HepG2 (cell line): ENCODE results near the gene MDP1. TPM values are rescaled to one million over a fixed set of nuclear protein-coding genes. Genes with fewer than 3 reads are reported as not detected.

Experiments used
- CHCHD3 ChIP-seq: sonication (generic); formaldehyde crosslinking; IDR thresholded peaks from 2 replicates; pipeline ENCODE4 v1.8.0; 2022; ENCODE audit warnings: mild to moderate bottlenecking, missing genetic modification reagents, moderate library complexity
- EHMT2 ChIP-seq: fragments of 200-600 bp; sonication (generic); IDR thresholded peaks from 2 replicates; pipeline ENCODE4 v1.7.0; 2017; ENCODE audit warnings: antibody characterized with exemption, low read depth, low read length, borderline replicate concordance
- KDM3A ChIP-seq: IDR thresholded peaks from 2 replicates; pipeline ENCODE4 v1.6.1; 2018; ENCODE audit warnings: low read depth, missing compliant biosample characterization
- MIER2 ChIP-seq: IDR thresholded peaks from 2 replicates; pipeline ENCODE4 v1.6.1; 2016; ENCODE audit warnings: missing biosample characterization, missing genetic modification reagents
- NBN ChIP-seq: fragments of 450-650 bp; conservative IDR thresholded peaks from 2 replicates; pipeline ENCODE4 v1.6.1; 2017
- NFKBIZ ChIP-seq: IDR thresholded peaks from 2 replicates; pipeline ENCODE4 v1.6.1; 2018; ENCODE audit warnings: missing genetic modification reagents, missing compliant biosample characterization
- PAF1 ChIP-seq: IDR thresholded peaks from 2 replicates; pipeline ENCODE4 v1.6.1; 2016; ENCODE audit warnings: missing genetic modification reagents, missing compliant biosample characterization
- RARG ChIP-seq: sonication (generic); formaldehyde crosslinking; IDR thresholded peaks from 2 replicates; pipeline ENCODE4 v1.4.0; 2020; ENCODE audit warnings: low read depth, mild to moderate bottlenecking, missing genetic modification reagents
- SCMH1 ChIP-seq: sonication (generic); formaldehyde crosslinking; IDR thresholded peaks from 2 replicates; pipeline ENCODE4 v1.9.0; 2021; ENCODE audit warnings: missing genetic modification reagents, mild to moderate bottlenecking, borderline replicate concordance
- SP1 ChIP-seq, 2 experiments: fragments of 450-650 bp in 1 of 2; sonication (generic) in 1 of 2; formaldehyde crosslinking in 1 of 2; IDR thresholded peaks; 2 replicates each; pipeline versions ENCODE4 v1.4.0 to v1.6.1; 2016 to 2020; ENCODE audit warnings: missing genetic modification reagents in 1 of 2
- TP53 ChIP-seq: sonication (generic); formaldehyde crosslinking; conservative IDR thresholded peaks from 2 replicates; pipeline ENCODE4 v1.4.0; 2020; ENCODE audit warnings: missing genetic modification reagents
- WIZ ChIP-seq: sonication (generic); formaldehyde crosslinking; IDR thresholded peaks from 2 replicates; pipeline ENCODE4 v1.5.1; 2020; ENCODE audit warnings: mild to moderate bottlenecking, missing genetic modification reagents
- ZFP36 ChIP-seq: fragments of 150-350 bp; IDR thresholded peaks from 2 replicates; pipeline ENCODE4 v1.6.1; 2018; ENCODE audit warnings: borderline replicate concordance, low read length, low read depth; ENCODE audit not compliant: partially characterized antibody
- ZNF484 ChIP-seq: sonication (generic); formaldehyde crosslinking; IDR thresholded peaks from 2 replicates; pipeline ENCODE4 v1.5.1; 2020; ENCODE audit warnings: mild to moderate bottlenecking, low read depth, missing genetic modification reagents, borderline replicate concordance
- ZNF607 ChIP-seq: sonication (generic); formaldehyde crosslinking; IDR thresholded peaks from 2 replicates; pipeline ENCODE4 v1.5.1; 2020; ENCODE audit warnings: missing genetic modification reagents, mild to moderate bottlenecking, borderline replicate concordance
- ZNF674 ChIP-seq: sonication (generic); formaldehyde crosslinking; IDR thresholded peaks from 2 replicates; pipeline ENCODE4 v1.5.0; 2020; ENCODE audit warnings: low read depth, mild to moderate bottlenecking, missing genetic modification reagents
- ZSCAN30 ChIP-seq: sonication (generic); formaldehyde crosslinking; IDR thresholded peaks from 2 replicates; pipeline ENCODE4 v1.5.0; 2020; ENCODE audit warnings: mild to moderate bottlenecking, missing genetic modification reagents
- polyA plus RNA-seq, 8 experiments: library from polyadenylated mRNA; depleted of rRNA in 3 of 8; stranded (reverse) in 7 of 8; unstranded in 1 of 8; fragments of >200 nt; fragmentation: Illumina TruSeq in 4 of 8; extraction: Trizol in 4 of 8; gene quantifications; 2 replicates each; pipeline versions ENCODE4 v1.2.1 to v1.2.3, GENCODE V29; 2011 to 2016; ENCODE audit warnings: low read depth in 4 of 8, missing spikeins in 1 of 8, mixed read lengths in 1 of 8; ENCODE audit not compliant: insufficient read depth in 1 of 8
- total RNA-seq, 5 experiments: library from RNA; depleted of rRNA; stranded (reverse); fragments of >200 nt; fragmentation: Illumina TruSeq; extraction: Trizol; gene quantifications; 2 replicates each; pipeline ENCODE4 v1.2.3, GENCODE V29; 2016; ENCODE audit warnings: low read depth in 1 of 5
- TF ChIP-seq, protein P1 (sequence below): sonication (generic); formaldehyde crosslinking; IDR thresholded peaks from 2 replicates; pipeline ENCODE4 v1.8.0; 2022; ENCODE audit warnings: mild to moderate bottlenecking, missing genetic modification reagents; ENCODE audit not compliant: insufficient replicate concordance
- TF ChIP-seq, protein P2 (sequence below): sonication (generic); formaldehyde crosslinking; IDR thresholded peaks from 2 replicates; pipeline ENCODE4 v1.8.0; 2022; ENCODE audit warnings: mild to moderate bottlenecking, missing genetic modification reagents, moderate library complexity
- TF ChIP-seq, protein P3 (sequence below): sonication (generic); formaldehyde crosslinking; IDR thresholded peaks from 2 replicates; pipeline ENCODE4 v1.4.0; 2020; ENCODE audit warnings: missing genetic modification reagents

Gene MDP1
- total and polyA plus RNA-seq, 2 of the 13 experiments (the other 11 are each of a cell fraction or from before 2014, with no cell fraction given): 44.1 to 48.7 TPM

- TF ChIP-seq, protein P1, sequence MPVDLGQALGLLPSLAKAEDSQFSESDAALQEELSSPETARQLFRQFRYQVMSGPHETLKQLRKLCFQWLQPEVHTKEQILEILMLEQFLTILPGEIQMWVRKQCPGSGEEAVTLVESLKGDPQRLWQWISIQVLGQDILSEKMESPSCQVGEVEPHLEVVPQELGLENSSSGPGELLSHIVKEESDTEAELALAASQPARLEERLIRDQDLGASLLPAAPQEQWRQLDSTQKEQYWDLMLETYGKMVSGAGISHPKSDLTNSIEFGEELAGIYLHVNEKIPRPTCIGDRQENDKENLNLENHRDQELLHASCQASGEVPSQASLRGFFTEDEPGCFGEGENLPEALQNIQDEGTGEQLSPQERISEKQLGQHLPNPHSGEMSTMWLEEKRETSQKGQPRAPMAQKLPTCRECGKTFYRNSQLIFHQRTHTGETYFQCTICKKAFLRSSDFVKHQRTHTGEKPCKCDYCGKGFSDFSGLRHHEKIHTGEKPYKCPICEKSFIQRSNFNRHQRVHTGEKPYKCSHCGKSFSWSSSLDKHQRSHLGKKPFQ (CRISPR knock-in tag): no peak
- TF ChIP-seq KDM3A (no peak), NFKBIZ (CRISPR knock-in tag) (no peak), PAF1 (CRISPR knock-in tag) (no peak), ZNF484 (no peak), ZSCAN30 (CRISPR knock-in tag) (no peak), ZNF674 (CRISPR knock-in tag) (no peak; the same call in 1 of the 2 replicates), ZNF607 (CRISPR knock-in tag) (no peak), MIER2 (CRISPR knock-in tag) (no peak), RARG (no peak), SCMH1 (CRISPR knock-in tag) (no peak), WIZ (CRISPR knock-in tag) (no peak), CHCHD3 (no peak), TP53 (no peak), EHMT2 (no peak), ZFP36 (no peak), SP1 (IDR thresholded peaks at IDR 0.05) (no peak), SP1 (CRISPR knock-in tag; IDR thresholded peaks at IDR 0.05) (no peak), NBN (no peak)
- TF ChIP-seq, protein P2, sequence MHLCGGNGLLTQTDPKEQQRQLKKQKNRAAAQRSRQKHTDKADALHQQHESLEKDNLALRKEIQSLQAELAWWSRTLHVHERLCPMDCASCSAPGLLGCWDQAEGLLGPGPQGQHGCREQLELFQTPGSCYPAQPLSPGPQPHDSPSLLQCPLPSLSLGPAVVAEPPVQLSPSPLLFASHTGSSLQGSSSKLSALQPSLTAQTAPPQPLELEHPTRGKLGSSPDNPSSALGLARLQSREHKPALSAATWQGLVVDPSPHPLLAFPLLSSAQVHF (CRISPR knock-in tag): no peak
- TF ChIP-seq, protein P3, sequence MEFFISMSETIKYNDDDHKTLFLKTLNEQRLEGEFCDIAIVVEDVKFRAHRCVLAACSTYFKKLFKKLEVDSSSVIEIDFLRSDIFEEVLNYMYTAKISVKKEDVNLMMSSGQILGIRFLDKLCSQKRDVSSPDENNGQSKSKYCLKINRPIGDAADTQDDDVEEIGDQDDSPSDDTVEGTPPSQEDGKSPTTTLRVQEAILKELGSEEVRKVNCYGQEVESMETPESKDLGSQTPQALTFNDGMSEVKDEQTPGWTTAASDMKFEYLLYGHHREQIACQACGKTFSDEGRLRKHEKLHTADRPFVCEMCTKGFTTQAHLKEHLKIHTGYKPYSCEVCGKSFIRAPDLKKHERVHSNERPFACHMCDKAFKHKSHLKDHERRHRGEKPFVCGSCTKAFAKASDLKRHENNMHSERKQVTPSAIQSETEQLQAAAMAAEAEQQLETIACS (CRISPR knock-in tag): peak; percentile 24; the same call in 1 of the 2 replicates
These were observed 19.5 kb downstream of the MDP1 start (continued) for GRCh38 chr14:24196071-24197055.
